K562 (cell line): ENCODE data around the gene CCR7. TPM values are rescaled to one million over a fixed set of nuclear protein-coding genes. Genes with fewer than 3 reads are reported as not detected.

Experiments
- CREBBP ChIP-seq: IDR thresholded peaks from one replicate; pipeline ENCODE4 v1.6.1; 2012; ENCODE audit warnings: low read depth, mild to moderate bottlenecking, control low read depth, inconsistent platforms, low read length
- HOXB6 ChIP-seq: fragments of 250-450 bp; sonication (Bioruptor Pico); IDR thresholded peaks from 2 replicates; pipeline ENCODE4 v1.5.1; 2022; ENCODE audit warnings: mild to moderate bottlenecking, borderline replicate concordance
- KAT8 ChIP-seq: fragments of 450-650 bp; IDR thresholded peaks from 2 replicates; pipeline ENCODE4 v1.6.1; 2016; ENCODE audit warnings: low read depth, mild to moderate bottlenecking
- MED1 ChIP-seq: sonication (generic); formaldehyde crosslinking; IDR thresholded peaks from 2 replicates; pipeline ENCODE4 v1.8.1; 2023; ENCODE audit warnings: missing genetic modification reagents, borderline replicate concordance
- SFPQ ChIP-seq: fragments of 200-400 bp; formaldehyde crosslinking; IDR thresholded peaks from 2 replicates; pipeline ENCODE4 v1.6.1; 2017; ENCODE audit warnings: mild to moderate bottlenecking, low read depth, low read length, moderate library complexity
- UBTF ChIP-seq, 2 experiments: IDR thresholded peaks; 2 replicates each; pipeline ENCODE4 v1.6.1; 2012; ENCODE audit warnings: improper control_type of control experiment in 2 of 2, low read depth in 2 of 2, low read length in 2 of 2, borderline replicate concordance in 1 of 2
- ZNF143 ChIP-seq: sonication (generic); formaldehyde crosslinking; IDR thresholded peaks from 2 replicates; pipeline ENCODE4 v1.9.0; 2022; ENCODE audit warnings: mild to moderate bottlenecking, missing genetic modification reagents
- ZNF507 ChIP-seq: conservative IDR thresholded peaks from 2 replicates; pipeline ENCODE4 v1.6.1; 2017; ENCODE audit warnings: missing genetic modification characterization, missing compliant biosample characterization
- ZNF780A ChIP-seq: fragments of 250-450 bp; sonication (Bioruptor Pico); IDR thresholded peaks from 2 replicates; pipeline ENCODE4 v1.5.0; 2021; ENCODE audit warnings: mild to moderate bottlenecking
- polyA plus RNA-seq, 8 experiments: library from polyadenylated mRNA; depleted of rRNA in 4 of 8; stranded (reverse) in 5 of 8; unstranded in 3 of 8; fragments of >200 nt; fragmentation: Nextera tagmentation in 2 of 8; fragmentation: Illumina TruSeq in 1 of 8; extraction: Ambion mirVana in 2 of 8; extraction: Trizol in 1 of 8; gene quantifications; 2 replicates each; pipeline versions ENCODE4 v1.2.1 to v1.2.3, GENCODE V29; 2011 to 2014; ENCODE audit warnings: inconsistent platforms in 1 of 8, missing spikeins in 1 of 8
- total RNA-seq, 7 experiments: library from RNA; depleted of rRNA in 6 of 7; stranded (reverse); fragments of >200 nt in 6 of 7; fragmentation: Illumina TruSeq in 2 of 7; extraction: Trizol in 2 of 7; gene quantifications; 2 replicates each; pipeline versions ENCODE4 v1.2.1 to v1.2.3, GENCODE V29; 2011 to 2021; ENCODE audit warnings: low replicate concordance in 1 of 7
- TF ChIP-seq, protein P1 (sequence below): fragments of 450-650 bp; formaldehyde crosslinking; IDR thresholded peaks from 2 replicates; pipeline ENCODE4 v1.4.0; 2020; ENCODE audit warnings: mild to moderate bottlenecking, mixed read lengths
- TF ChIP-seq, protein P2 (sequence below): fragments of 450-650 bp; IDR thresholded peaks from 2 replicates; pipeline ENCODE4 v1.6.1; 2018; ENCODE audit warnings: mild to moderate bottlenecking, low read depth; ENCODE audit not compliant: partially characterized antibody
- TF ChIP-seq, protein P3 (sequence below): fragments of 250-450 bp; sonication (Bioruptor Pico); IDR thresholded peaks from 2 replicates; pipeline ENCODE4 v1.5.1; 2021; ENCODE audit warnings: mild to moderate bottlenecking

Gene CCR7
- total and polyA plus RNA-seq, 9 of the 15 experiments (the other 6 are each of a cell fraction or from before 2014, with no cell fraction given): 0.14 to 1.4 (median 0.56) TPM

- TF ChIP-seq, protein P1, sequence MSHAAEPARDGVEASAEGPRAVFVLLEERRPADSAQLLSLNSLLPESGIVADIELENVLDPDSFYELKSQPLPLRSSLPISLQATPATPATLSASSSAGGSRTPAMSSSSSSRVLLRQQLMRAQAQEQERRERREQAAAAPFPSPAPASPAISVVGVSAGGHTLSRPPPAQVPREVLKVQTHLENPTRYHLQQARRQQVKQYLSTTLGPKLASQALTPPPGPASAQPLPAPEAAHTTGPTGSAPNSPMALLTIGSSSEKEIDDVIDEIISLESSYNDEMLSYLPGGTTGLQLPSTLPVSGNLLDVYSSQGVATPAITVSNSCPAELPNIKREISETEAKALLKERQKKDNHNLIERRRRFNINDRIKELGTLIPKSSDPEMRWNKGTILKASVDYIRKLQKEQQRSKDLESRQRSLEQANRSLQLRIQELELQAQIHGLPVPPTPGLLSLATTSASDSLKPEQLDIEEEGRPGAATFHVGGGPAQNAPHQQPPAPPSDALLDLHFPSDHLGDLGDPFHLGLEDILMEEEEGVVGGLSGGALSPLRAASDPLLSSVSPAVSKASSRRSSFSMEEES: no peak
- TF ChIP-seq ZNF507 (tag): no peak
- no peak for TF ChIP-seq CREBBP
- no peak for TF ChIP-seq UBTF (IDR thresholded peaks at IDR 0.05; ENCODE audit: borderline replicate concordance in 1 of 2, low read depth in 2 of 2, low read length in 2 of 2)
- TF ChIP-seq HOXB6 (CRISPR knock-in tag): no peak
- TF ChIP-seq, protein P2, sequence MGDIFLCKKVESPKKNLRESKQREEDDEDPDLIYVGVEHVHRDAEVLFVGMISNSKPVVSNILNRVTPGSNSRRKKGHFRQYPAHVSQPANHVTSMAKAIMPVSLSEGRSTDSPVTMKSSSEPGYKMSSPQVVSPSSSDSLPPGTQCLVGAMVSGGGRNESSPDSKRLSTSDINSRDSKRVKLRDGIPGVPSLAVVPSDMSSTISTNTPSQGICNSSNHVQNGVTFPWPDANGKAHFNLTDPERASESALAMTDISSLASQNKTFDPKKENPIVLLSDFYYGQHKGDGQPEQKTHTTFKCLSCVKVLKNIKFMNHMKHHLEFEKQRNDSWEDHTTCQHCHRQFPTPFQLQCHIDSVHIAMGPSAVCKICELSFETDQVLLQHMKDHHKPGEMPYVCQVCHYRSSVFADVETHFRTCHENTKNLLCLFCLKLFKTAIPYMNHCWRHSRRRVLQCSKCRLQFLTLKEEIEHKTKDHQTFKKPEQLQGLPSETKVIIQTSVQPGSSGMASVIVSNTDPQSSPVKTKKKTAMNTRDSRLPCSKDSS: no peak
- no peak for TF ChIP-seq SFPQ
- TF ChIP-seq ZNF780A: no peak
- TF ChIP-seq, protein P3, sequence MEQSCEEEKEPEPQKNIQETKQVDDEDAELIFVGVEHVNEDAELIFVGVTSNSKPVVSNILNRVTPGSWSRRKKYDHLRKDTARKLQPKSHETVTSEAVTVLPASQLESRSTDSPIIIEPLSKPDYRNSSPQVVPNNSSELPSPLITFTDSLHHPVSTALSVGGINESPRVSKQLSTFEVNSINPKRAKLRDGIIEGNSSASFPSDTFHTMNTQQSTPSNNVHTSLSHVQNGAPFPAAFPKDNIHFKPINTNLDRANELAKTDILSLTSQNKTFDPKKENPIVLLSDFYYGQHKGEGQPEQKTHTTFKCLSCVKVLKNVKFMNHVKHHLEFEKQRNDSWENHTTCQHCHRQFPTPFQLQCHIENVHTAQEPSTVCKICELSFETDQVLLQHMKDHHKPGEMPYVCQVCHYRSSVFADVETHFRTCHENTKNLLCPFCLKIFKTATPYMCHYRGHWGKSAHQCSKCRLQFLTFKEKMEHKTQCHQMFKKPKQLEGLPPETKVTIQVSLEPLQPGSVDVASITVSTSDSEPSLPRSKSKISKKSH (CRISPR knock-in tag): no peak
- TF ChIP-seq KAT8: no peak
- TF ChIP-seq ZNF143 (CRISPR knock-in tag): no peak
- no peak for TF ChIP-seq MED1 (CRISPR knock-in tag)
These were observed 8.3 kb downstream of the CCR7 start (continued) for GRCh38 chr17:40556884-40557414.
